GM12891 (cell line): Measurements from ENCODE around the gene CYP27B1.

Source experiments
- DNase-seq: peaks from one replicate; pipeline ENCODE4 v3.0.0; 2011; ENCODE audit warnings: low spot score; ENCODE audit not compliant: insufficient read length
- FAIRE-seq: peaks from 2 replicates; lab custom pipeline; 2011; peaks lifted over from hg19 to GRCh38; lab: Jason Lieb, UNC
- PAX5 ChIP-seq: IDR thresholded peaks from 2 replicates; pipeline ENCODE4 v1.6.1; 2011; ENCODE audit warnings: low read length, moderate library complexity, mild to moderate bottlenecking; ENCODE audit not compliant: insufficient read depth, severe bottlenecking
- POLR2A ChIP-seq: IDR thresholded peaks from 2 replicates; pipeline ENCODE4 v1.6.1; 2011; ENCODE audit warnings: low read depth, low read length, control low read depth
- POLR2AphosphoS5 ChIP-seq: IDR thresholded peaks from 2 replicates; pipeline ENCODE4 v1.6.1; 2011; ENCODE audit warnings: low read depth, low read length, control low read depth
- POU2F2 ChIP-seq: IDR thresholded peaks from 2 replicates; pipeline ENCODE4 v1.6.1; 2011; ENCODE audit warnings: low read depth, mild to moderate bottlenecking, control low read depth, low read length, moderate library complexity
- SPI1 ChIP-seq: IDR thresholded peaks from 2 replicates; pipeline ENCODE4 v1.6.1; 2011; ENCODE audit warnings: low read depth, low read length, control low read depth
- TAF1 ChIP-seq: IDR thresholded peaks from 2 replicates; pipeline ENCODE4 v1.6.1; 2011; ENCODE audit warnings: low read depth, low read length, control low read depth

The CYP27B1 gene

GRCh38 chr12:57744194-57744776 is 22.6 kb downstream of the CYP27B1 start:
- TF ChIP-seq SPI1, result 0 out of 2 replicates have a peak, but pooled peaks have one; percentile 3
- TF ChIP-seq POLR2A, result 0 out of 2 replicates have a peak, but pooled peaks have one; percentile 4
- no peak for TF ChIP-seq PAX5
- DNase-seq, result no peak
- peak; percentile 69 for FAIRE-seq

GRCh38 chr12:57743769-57744168 is 23.1 kb downstream of the CYP27B1 start:
- TF ChIP-seq PAX5, result no peak
- no peak for TF ChIP-seq SPI1
- TF ChIP-seq POLR2AphosphoS5, result no peak
- no peak for TF ChIP-seq POLR2A
- no peak for TF ChIP-seq POU2F2
- no peak for TF ChIP-seq TAF1
- FAIRE-seq, result no peak
- DNase-seq, result no peak

- no peak for TF ChIP-seq POLR2AphosphoS5
- TF ChIP-seq PAX5, result no peak
- TF ChIP-seq POU2F2, result no peak
- TF ChIP-seq POLR2A, result no peak
- TF ChIP-seq SPI1, result no peak
- TF ChIP-seq TAF1, result no peak
- DNase-seq (peak; percentile 69), FAIRE-seq (peak; percentile 92)
These were observed 24.8 kb downstream of the CYP27B1 start for GRCh38 chr12:57741844-57742738.

- DNase-seq (no peak), FAIRE-seq (no peak)
- TF ChIP-seq SPI1 (no peak), TAF1 (no peak), POLR2AphosphoS5 (no peak), PAX5 (no peak), POLR2A (no peak), POU2F2 (no peak)
These were observed 25.5 kb downstream of the CYP27B1 start for GRCh38 chr12:57741413-57741789.

- TF ChIP-seq SPI1, result peak; percentile 40
- no peak for TF ChIP-seq PAX5
- peak; percentile 90 for FAIRE-seq
- DNase-seq, result peak; percentile 75
These were observed 26.0 kb downstream of the CYP27B1 start for GRCh38 chr12:57740656-57741412.

- no peak for DNase-seq
- TF ChIP-seq POLR2AphosphoS5 (no peak), POU2F2 (no peak), PAX5 (no peak), POLR2A (no peak), SPI1 (no peak), TAF1 (no peak)
- no peak for FAIRE-seq
These were observed 26.9 kb downstream of the CYP27B1 start for GRCh38 chr12:57739914-57740538.

GRCh38 chr12:57739387-57739786 is 27.5 kb downstream of the CYP27B1 start:
- TF ChIP-seq POLR2A, result no peak
- TF ChIP-seq PAX5, result no peak
- no peak for TF ChIP-seq TAF1
- TF ChIP-seq POLR2AphosphoS5, result no peak
- TF ChIP-seq SPI1, result no peak
- TF ChIP-seq POU2F2, result no peak
- no peak for FAIRE-seq
- no peak for DNase-seq

- no peak for DNase-seq
- TF ChIP-seq POLR2AphosphoS5, result no peak
- TF ChIP-seq SPI1, result no peak
- TF ChIP-seq POLR2A, result no peak
- TF ChIP-seq TAF1, result no peak
- TF ChIP-seq PAX5, result no peak
- no peak for TF ChIP-seq POU2F2
- no peak for FAIRE-seq
These were observed 28.1 kb downstream of the CYP27B1 start, which contains the start of gene AGAP2 for GRCh38 chr12:57738661-57739237. TSS of gene AGAP2 (minus strand) at chr12:57738742. CDS start at chr12:57738246, 496 bp downstream.
